ENCODE measurements around the gene RAF1. TPM values are rescaled to one million over a fixed set of nuclear protein-coding genes. Genes with fewer than 3 reads are reported as not detected.

The RAF1 gene
- total RNA-seq, 1 experiment from 2014 or later = 101 TPM

DNA sequence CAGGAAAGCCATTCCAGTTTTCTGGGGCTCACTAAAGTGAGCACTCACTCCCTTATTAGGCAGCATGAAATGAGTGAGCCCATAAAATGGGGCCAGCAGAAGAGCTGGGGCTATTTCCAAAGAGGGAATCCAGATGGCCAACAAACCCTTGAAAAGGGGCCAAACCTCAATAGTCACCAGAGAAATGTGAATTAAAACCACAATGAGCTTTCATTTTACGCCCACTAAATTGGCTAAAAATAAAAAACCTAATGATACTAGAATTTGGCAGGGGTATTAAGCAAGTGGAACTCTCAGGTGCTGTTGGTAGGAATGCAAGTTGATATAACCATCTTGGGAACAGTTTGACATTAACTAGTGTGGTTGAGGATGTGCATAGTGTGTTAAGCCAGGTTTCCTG lies 42.1 kb upstream of the RAF1 start:
- H3K27ac Mint-ChIP-seq = no peak overlapping the region
- ChIA-PET CTCF (interaction anchor here (0.5 to 2.5 kb wide), 25 partner anchors 9 to 210 kb away, joined by 3 to 22 read pairs (median 4); partner anchors contain the start of gene MKRN2OS), POLR2A (no interaction called here)
- no peaks in the 10 kb centered on the region for H3K27me3 Mint-ChIP-seq (ENCODE audit: low read depth)
- H3K4me3 Mint-ChIP-seq = no peak overlapping the region
- H3K36me3 Mint-ChIP-seq = no peaks in the 10 kb centered on the region
- DNase-seq (ENCODE audit: low spot score) = no peak
- TF ChIP-seq HMGA2 (CRISPR knock-in tag; IDR thresholded peaks at IDR 0.05) = no peak
- no peak for TF ChIP-seq JAZF1 (CRISPR knock-in tag; IDR thresholded peaks at IDR 0.05)
- TF ChIP-seq, protein P1, sequence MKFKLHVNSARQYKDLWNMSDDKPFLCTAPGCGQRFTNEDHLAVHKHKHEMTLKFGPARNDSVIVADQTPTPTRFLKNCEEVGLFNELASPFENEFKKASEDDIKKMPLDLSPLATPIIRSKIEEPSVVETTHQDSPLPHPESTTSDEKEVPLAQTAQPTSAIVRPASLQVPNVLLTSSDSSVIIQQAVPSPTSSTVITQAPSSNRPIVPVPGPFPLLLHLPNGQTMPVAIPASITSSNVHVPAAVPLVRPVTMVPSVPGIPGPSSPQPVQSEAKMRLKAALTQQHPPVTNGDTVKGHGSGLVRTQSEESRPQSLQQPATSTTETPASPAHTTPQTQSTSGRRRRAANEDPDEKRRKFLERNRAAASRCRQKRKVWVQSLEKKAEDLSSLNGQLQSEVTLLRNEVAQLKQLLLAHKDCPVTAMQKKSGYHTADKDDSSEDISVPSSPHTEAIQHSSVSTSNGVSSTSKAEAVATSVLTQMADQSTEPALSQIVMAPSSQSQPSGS (CRISPR knock-in tag; IDR thresholded peaks at IDR 0.05; ENCODE audit: borderline replicate concordance, low read depth) = no peak
- TF ChIP-seq, protein P2, sequence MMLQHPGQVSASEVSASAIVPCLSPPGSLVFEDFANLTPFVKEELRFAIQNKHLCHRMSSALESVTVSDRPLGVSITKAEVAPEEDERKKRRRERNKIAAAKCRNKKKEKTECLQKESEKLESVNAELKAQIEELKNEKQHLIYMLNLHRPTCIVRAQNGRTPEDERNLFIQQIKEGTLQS (CRISPR knock-in tag; conservative IDR thresholded peaks at IDR 0.05) = no peak
- no peak for TF ChIP-seq RORB (CRISPR knock-in tag; IDR thresholded peaks at IDR 0.05)
- no peak for TF ChIP-seq IRF2 (CRISPR knock-in tag; IDR thresholded peaks at IDR 0.05; ENCODE audit: borderline replicate concordance, low read depth)
- TF ChIP-seq ZNF671 (CRISPR knock-in tag; IDR thresholded peaks at IDR 0.05) = no peak
- no peak for TF ChIP-seq NFYB (CRISPR knock-in tag; conservative IDR thresholded peaks at IDR 0.05; ENCODE audit: low read depth)
- no peak for ATAC-seq
- peaks cover 7% of the 10 kb centered on the region for H3K9me3 Mint-ChIP-seq
- H3K4me1 Mint-ChIP-seq = no peaks in the 10 kb centered on the region

- peaks cover 7% of the 10 kb centered on the region for H3K9me3 Mint-ChIP-seq
- POLR2A ChIA-PET = no interaction called here
Observed at GRCh38 chr3:12705374-12705926, 41.5 kb upstream of the RAF1 start.

GRCh38 chr3:12702501-12702900 lies 38.6 kb upstream of the RAF1 start:
- no peak overlapping the region for H3K4me3 Mint-ChIP-seq
- no peaks in the 10 kb centered on the region for H3K27me3 Mint-ChIP-seq (ENCODE audit: low read depth)
- no peaks in the 10 kb centered on the region for H3K36me3 Mint-ChIP-seq
- ATAC-seq = no peak
- peaks cover 7% of the 10 kb centered on the region for H3K9me3 Mint-ChIP-seq
- no peak overlapping the region for H3K27ac Mint-ChIP-seq
- ChIA-PET CTCF (no interaction called here), POLR2A (no interaction called here)
- no peaks in the 10 kb centered on the region for H3K4me1 Mint-ChIP-seq
- DNase-seq (ENCODE audit: low spot score) = no peak
- TF ChIP-seq, protein P3, sequence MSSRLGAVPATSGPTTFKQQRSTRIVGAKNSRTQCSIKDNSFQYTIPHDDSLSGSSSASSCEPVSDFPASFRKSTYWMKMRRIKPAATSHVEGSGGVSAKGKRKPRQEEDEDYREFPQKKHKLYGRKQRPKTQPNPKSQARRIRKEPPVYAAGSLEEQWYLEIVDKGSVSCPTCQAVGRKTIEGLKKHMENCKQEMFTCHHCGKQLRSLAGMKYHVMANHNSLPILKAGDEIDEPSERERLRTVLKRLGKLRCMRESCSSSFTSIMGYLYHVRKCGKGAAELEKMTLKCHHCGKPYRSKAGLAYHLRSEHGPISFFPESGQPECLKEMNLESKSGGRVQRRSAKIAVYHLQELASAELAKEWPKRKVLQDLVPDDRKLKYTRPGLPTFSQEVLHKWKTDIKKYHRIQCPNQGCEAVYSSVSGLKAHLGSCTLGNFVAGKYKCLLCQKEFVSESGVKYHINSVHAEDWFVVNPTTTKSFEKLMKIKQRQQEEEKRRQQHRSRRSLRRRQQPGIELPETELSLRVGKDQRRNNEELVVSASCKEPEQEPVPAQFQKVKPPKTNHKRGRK (CRISPR knock-in tag; IDR thresholded peaks at IDR 0.05; ENCODE audit: borderline replicate concordance) = no peak
- no peak for TF ChIP-seq SMAD3 (CRISPR knock-in tag; IDR thresholded peaks at IDR 0.05; ENCODE audit: borderline replicate concordance)
- TF ChIP-seq ZBTB21 (CRISPR knock-in tag; IDR thresholded peaks at IDR 0.05; ENCODE audit: borderline replicate concordance) = no peak
- no peak for TF ChIP-seq ZNF532 (CRISPR knock-in tag; IDR thresholded peaks at IDR 0.05; ENCODE audit: borderline replicate concordance)
- TF ChIP-seq GRHL2 (CRISPR knock-in tag; IDR thresholded peaks at IDR 0.05; ENCODE audit: insufficient replicate concordance, severe bottlenecking) = no peak
- TF ChIP-seq PRRX2 (CRISPR knock-in tag; IDR thresholded peaks at IDR 0.05) = no peak

More at GRCh38 chr3:12705374-12705926, 41.5 kb upstream of the RAF1 start:
- no peaks in the 10 kb centered on the region for H3K27me3 Mint-ChIP-seq (ENCODE audit: low read depth)
- CTCF ChIA-PET = interaction anchor here (0.5 to 2.5 kb wide), 11 partner anchors 9 to 125 kb away, joined by 3 to 22 read pairs (median 5); no protein-coding TSS in a partner anchor
- H3K36me3 Mint-ChIP-seq = no peaks in the 10 kb centered on the region
- no peak overlapping the region for H3K4me3 Mint-ChIP-seq
- no peaks in the 10 kb centered on the region for H3K4me1 Mint-ChIP-seq
- TF ChIP-seq ZNF423 (CRISPR knock-in tag; IDR thresholded peaks at IDR 0.05) (no peak), AR (CRISPR knock-in tag; IDR thresholded peaks at IDR 0.05) (no peak), CDX4 (CRISPR knock-in tag; IDR thresholded peaks at IDR 0.05; ENCODE audit: borderline replicate concordance) (no peak), TEAD1 (CRISPR knock-in tag; IDR thresholded peaks at IDR 0.05) (no peak)
- no peak overlapping the region for H3K27ac Mint-ChIP-seq
- DNase-seq (ENCODE audit: low spot score) = no peak
- no peak for ATAC-seq
